ENCODE measurements around the gene KRT1. TPM values are rescaled to one million over a fixed set of nuclear protein-coding genes. Genes with fewer than 3 reads are reported as not detected.
A peak's percentile ranks its signal among the peaks of the same experiment; 100 is the strongest.

KRT1 gene
- total RNA-seq, 4 donors from 2014 or later: 4,815 to 9,656 (median 5,822) TPM

- Histone ChIP-seq H3K36me3 (no peaks in the 10 kb centered on the region), H3K4me3 (no peak overlapping the region), H3K27me3 (peaks cover 4% of the 10 kb centered on the region), H3K4me1 (peaks cover 4% of the 10 kb centered on the region), H3K27ac (no peak overlapping the region), H3K9me3 (no peaks in the 10 kb centered on the region)
- DNase-seq (ENCODE audit: low spot score in 2 of 2): peak in 1 of 2 donors; percentile 77
- TF ChIP-seq EP300 (IDR thresholded peaks at IDR 0.05): no peak
- TF ChIP-seq CTCF (IDR thresholded peaks at IDR 0.05): no peak
- TF ChIP-seq POLR2AphosphoS5 (IDR thresholded peaks at IDR 0.05): no peak
- TF ChIP-seq POLR2A (IDR thresholded peaks at IDR 0.05): no peak
- WGBS: 34% methylated on average over 7 of the region's 7 CpGs
Observed at GRCh38 chr12:52634266-52635056, 45.7 kb downstream of the KRT1 start.

DNA sequence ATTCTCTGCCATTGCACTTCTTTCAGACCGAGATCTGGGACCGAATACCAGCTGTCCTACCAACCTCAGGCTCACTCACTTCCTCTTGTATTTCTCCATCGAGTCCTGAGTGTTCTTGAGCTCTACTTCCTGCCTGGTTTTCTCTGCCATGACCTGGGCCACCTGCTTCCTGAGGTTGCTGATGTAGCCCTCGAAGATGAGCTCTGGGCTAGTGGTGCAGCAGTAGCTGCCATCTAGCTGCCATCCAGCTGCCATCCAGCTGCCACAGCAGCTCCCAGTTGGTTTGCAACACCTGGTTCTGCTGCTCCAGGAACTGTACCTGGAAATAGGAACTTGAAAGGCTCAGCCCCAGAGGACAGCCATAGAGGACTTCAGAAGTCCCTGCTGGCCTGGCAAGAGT, 46.8 kb downstream of the KRT1 start:
- TF ChIP-seq CTCF (IDR thresholded peaks at IDR 0.05) (no peak), POLR2A (IDR thresholded peaks at IDR 0.05) (no peak), EP300 (IDR thresholded peaks at IDR 0.05) (no peak), POLR2AphosphoS5 (IDR thresholded peaks at IDR 0.05) (no peak)
- 68% methylated on average over 4 of the region's 4 CpGs for WGBS

DNA sequence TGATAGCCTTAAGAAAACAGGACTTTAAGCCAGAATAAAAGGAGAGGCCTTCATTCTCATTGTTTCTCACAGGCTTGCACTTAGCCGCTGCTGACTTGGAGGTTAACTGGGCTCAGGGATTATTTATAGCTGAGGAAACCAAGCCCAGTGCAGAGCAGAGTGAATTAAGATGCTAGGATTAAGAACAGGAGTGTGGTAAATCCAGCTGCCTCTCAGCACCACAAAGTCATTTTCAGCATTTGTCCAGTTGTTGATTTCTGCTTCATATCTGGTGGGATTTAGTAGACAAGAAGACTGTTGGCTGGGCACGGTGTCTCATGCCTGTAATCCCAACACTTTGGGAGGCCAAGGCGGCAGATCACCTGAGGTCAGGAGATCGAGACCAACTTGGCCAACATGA, 47.6 kb downstream of the KRT1 start:
- H3K4me1 ChIP-seq: peaks cover 4% of the 10 kb centered on the region
- TF ChIP-seq POLR2AphosphoS5 (IDR thresholded peaks at IDR 0.05) (no peak), EP300 (IDR thresholded peaks at IDR 0.05) (no peak), CTCF (IDR thresholded peaks at IDR 0.05) (no peak), POLR2A (IDR thresholded peaks at IDR 0.05) (no peak)
- H3K4me3 ChIP-seq: no peak overlapping the region
- DNase-seq (ENCODE audit: low spot score in 2 of 2): no peak
- WGBS: 76% methylated on average over 4 of the region's 4 CpGs
- no peaks in the 10 kb centered on the region for H3K36me3 ChIP-seq
- no peaks in the 10 kb centered on the region for H3K9me3 ChIP-seq
- no peak overlapping the region for H3K27ac ChIP-seq
- no peaks in the 10 kb centered on the region for H3K27me3 ChIP-seq

More for the DNA sequence above, 46.8 kb downstream of the KRT1 start:
- Histone ChIP-seq H3K36me3 (no peaks in the 10 kb centered on the region), H3K27me3 (peaks cover 2% of the 10 kb centered on the region), H3K9me3 (no peaks in the 10 kb centered on the region), H3K4me1 (peaks cover 4% of the 10 kb centered on the region), H3K4me3 (no peak overlapping the region), H3K27ac (no peak overlapping the region)
- DNase-seq (ENCODE audit: low spot score in 2 of 2): no peak

GRCh38 chr12:52631676-52632459, 48.3 kb downstream of the KRT1 start:
- Histone ChIP-seq H3K27ac (no peak overlapping the region), H3K9me3 (no peaks in the 10 kb centered on the region), H3K4me1 (peaks cover 4% of the 10 kb centered on the region), H3K4me3 (no peak overlapping the region), H3K36me3 (no peaks in the 10 kb centered on the region), H3K27me3 (no peaks in the 10 kb centered on the region)
- DNase-seq (ENCODE audit: low spot score in 2 of 2): peak in 1 of 2 donors; percentile 34
- TF ChIP-seq CTCF (IDR thresholded peaks at IDR 0.05) (no peak), POLR2A (IDR thresholded peaks at IDR 0.05) (no peak), POLR2AphosphoS5 (IDR thresholded peaks at IDR 0.05) (no peak), EP300 (IDR thresholded peaks at IDR 0.05) (no peak)
- WGBS: 88% methylated on average over 6 of the region's 6 CpGs

GRCh38 chr12:52631264-52631663, 48.9 kb downstream of the KRT1 start:
- peaks cover 4% of the 10 kb centered on the region for H3K4me1 ChIP-seq
- no peak for TF ChIP-seq CTCF (IDR thresholded peaks at IDR 0.05)
- no peak for TF ChIP-seq POLR2A (IDR thresholded peaks at IDR 0.05)
- TF ChIP-seq POLR2AphosphoS5 (IDR thresholded peaks at IDR 0.05): no peak
- no peak for TF ChIP-seq EP300 (IDR thresholded peaks at IDR 0.05)
- H3K4me3 ChIP-seq: no peak overlapping the region
- no peaks in the 10 kb centered on the region for H3K36me3 ChIP-seq
- no peak overlapping the region for H3K27ac ChIP-seq
- no peaks in the 10 kb centered on the region for H3K27me3 ChIP-seq
- WGBS: 73% methylated on average over 2 of the region's 4 CpGs
- peak in 1 of 2 donors; percentile 65 for DNase-seq (ENCODE audit: low spot score in 2 of 2)
- H3K9me3 ChIP-seq: no peaks in the 10 kb centered on the region

All from suprapubic skin (tissue), 4 donors.